HepG2 (cell line): ENCODE results near the gene NFRKB. TPM values are rescaled to one million over a fixed set of nuclear protein-coding genes. Genes with fewer than 3 reads are reported as not detected.

Experiments used
- ATAC-seq: fragments of 200-7000 bp; cut with Tn5 transposase; 3 replicates; pipeline ENCODE4 v1.9.1; 2020; ENCODE audit warnings: mild to moderate bottlenecking, moderate library complexity
- BruUV-seq: library from RNA; stranded (reverse); fragments of 400-500 nt; replicated peaks from 2 replicates; lab custom pipeline; 2021; lab: Mats Ljungman, UMichigan
- CTCF ChIA-PET: fragments of 300-600 bp; formaldehyde crosslinking; extraction: SDS; loops from one replicate; lab custom pipeline; 2021; ENCODE audit warnings: low total read pairs, inconsistent platforms, low intra/inter-chr PET ratio; lab: Yijun Ruan, JAX
- POLR2A ChIA-PET: fragments of 350-600 bp; sonication (Branson Sonifier 250); formaldehyde crosslinking; loops from one replicate; lab custom pipeline; 2020; ENCODE audit warnings: antibody characterized with exemption, inconsistent platforms; lab: Yijun Ruan, JAX
- DNase-seq: peaks from one replicate; pipeline ENCODE4 v3.0.0-alpha.2; 2015; ENCODE audit warnings: low spot score
- FAIRE-seq: peaks from 3 replicates; lab custom pipeline; 2011; peaks lifted over from hg19 to GRCh38; lab: Jason Lieb, UNC
- H2AFZ ChIP-seq: one replicate; pipeline ENCODE4 v1.6.1; 2011; ENCODE audit warnings: low read length, inconsistent platforms
- H3K27ac ChIP-seq: fragments of 300-600 bp; 3 replicates; pipeline ENCODE4 v1.8.0; 2011; ENCODE audit warnings: mixed run types, mild to moderate bottlenecking, mixed read lengths, low read length, inconsistent platforms; ENCODE audit not compliant: insufficient read depth; ENCODE audit errors: extremely low read length
- H3K27me3 ChIP-seq, 2 experiments: fragments of 200-600 bp in 1 of 2; 2 replicates in 1 of 2; 3 replicates in 1 of 2; pipeline versions ENCODE4 v1.6.0 to v1.8.0; 2011; ENCODE audit warnings: low read length in 2 of 2, mild to moderate bottlenecking in 2 of 2, moderate library complexity in 2 of 2, inconsistent platforms in 1 of 2; ENCODE audit not compliant: insufficient read depth in 2 of 2, control insufficient read depth in 1 of 2
- H3K36me3 ChIP-seq, 2 experiments: fragments of 200-600 bp in 1 of 2; replicated peaks in 1 of 2; 2 replicates in 1 of 2; 3 replicates in 1 of 2; pipeline versions ENCODE4 v1.5.1 to v1.8.0; 2011; ENCODE audit warnings: low read length in 2 of 2, inconsistent platforms in 1 of 2; ENCODE audit not compliant: insufficient read depth in 2 of 2, control insufficient read depth in 1 of 2
- H3K4me1 ChIP-seq: 2 replicates; pipeline ENCODE4 v1.5.1; 2012; ENCODE audit warnings: low read length, inconsistent platforms; ENCODE audit not compliant: insufficient read depth
- H3K4me2 ChIP-seq: 2 replicates; pipeline ENCODE4 v1.6.0; 2011; ENCODE audit warnings: low read depth, low read length, inconsistent platforms
- H3K4me3 ChIP-seq, 3 experiments: fragments of 200-600 bp in 1 of 3; sonication (generic), shearing (Covaris generic) in 1 of 3; replicated peaks in 1 of 3; 2 replicates each; pipeline ENCODE4 v1.5.1; 2011 to 2016; ENCODE audit warnings: low read length in 3 of 3, inconsistent platforms in 2 of 3, low read depth in 2 of 3, mild to moderate bottlenecking in 2 of 3, control low read depth in 1 of 3, mixed read lengths in 1 of 3; ENCODE audit not compliant: insufficient read depth in 1 of 3
- H3K79me2 ChIP-seq: one replicate; pipeline ENCODE4 v1.6.1; 2011; ENCODE audit warnings: low read length, inconsistent platforms; ENCODE audit not compliant: insufficient read depth
- H3K9ac ChIP-seq: 2 replicates; pipeline ENCODE4 v1.6.0; 2011; ENCODE audit warnings: mild to moderate bottlenecking, low read depth, low read length, inconsistent platforms; ENCODE audit not compliant: insufficient read depth
- H3K9me3 ChIP-seq: 2 replicates; pipeline ENCODE4 v1.5.1; 2012; ENCODE audit warnings: mild to moderate bottlenecking, low read length
- H4K20me1 ChIP-seq: 2 replicates; pipeline ENCODE4 v1.6.0; 2011; ENCODE audit warnings: inconsistent platforms, mild to moderate bottlenecking, low read length, moderate library complexity; ENCODE audit not compliant: insufficient read depth
- ARNT2 ChIP-seq: sonication (generic); formaldehyde crosslinking; IDR thresholded peaks from 2 replicates; pipeline ENCODE4 v1.8.0; 2022; ENCODE audit warnings: mild to moderate bottlenecking, low read depth, missing genetic modification reagents, moderate library complexity
- FOXK1 ChIP-seq: sonication (generic); formaldehyde crosslinking; IDR thresholded peaks from 2 replicates; pipeline ENCODE4 v1.4.0; 2020; ENCODE audit warnings: low read depth, missing genetic modification reagents, borderline replicate concordance
- NFIC ChIP-seq: IDR thresholded peaks from 2 replicates; pipeline ENCODE4 v1.6.1; 2012; ENCODE audit warnings: mild to moderate bottlenecking, low read length, inconsistent platforms
- ZNF292 ChIP-seq: sonication (generic); formaldehyde crosslinking; IDR thresholded peaks from 2 replicates; pipeline ENCODE4 v1.8.1; 2022; ENCODE audit warnings: mild to moderate bottlenecking, low read depth, missing genetic modification reagents, borderline replicate concordance
- ZNF317 ChIP-seq: sonication (generic); formaldehyde crosslinking; IDR thresholded peaks from 2 replicates; pipeline ENCODE4 v1.5.0; 2020; ENCODE audit warnings: mild to moderate bottlenecking, missing genetic modification reagents
- ZNF34 ChIP-seq: sonication (generic); formaldehyde crosslinking; IDR thresholded peaks from 2 replicates; pipeline ENCODE4 v1.4.0; 2020; ENCODE audit warnings: mild to moderate bottlenecking, missing genetic modification reagents, borderline replicate concordance
- ZNF350 ChIP-seq: sonication (generic); formaldehyde crosslinking; IDR thresholded peaks from 2 replicates; pipeline ENCODE4 v1.4.0; 2020; ENCODE audit warnings: mild to moderate bottlenecking, low read depth, missing genetic modification reagents, borderline replicate concordance
- WGBS: methylation state at CpG from one replicate; pipeline ENCODE4 v1.1.6; 2017; ENCODE audit warnings: low lambda C conversion rate; 5-methylcytosine and 5-hydroxymethylcytosine counted together
- in situ Hi-C: cut with HindIII; loops from 2 replicates; pipeline ENCODE4 v1.10.0; 2017; ENCODE audit warnings: low pct_unique_long_range_greater_than_20kb; ENCODE audit not compliant: extremely low pct_ligation_motif_present
- intact Hi-C: fragments of 100-400 bp; cut with micrococcal nuclease; formaldehyde crosslinking; loops from one replicate; pipeline ENCODE4 v1.10.0; 2022; ENCODE audit not compliant: unreplicated experiment
- polyA plus RNA-seq, 8 experiments: library from polyadenylated mRNA; depleted of rRNA in 3 of 8; stranded (reverse) in 7 of 8; unstranded in 1 of 8; fragments of >200 nt; fragmentation: Illumina TruSeq in 4 of 8; extraction: Trizol in 4 of 8; gene quantifications; 2 replicates each; pipeline versions ENCODE4 v1.2.1 to v1.2.3, GENCODE V29; 2011 to 2016; ENCODE audit warnings: low read depth in 4 of 8, missing spikeins in 1 of 8, mixed read lengths in 1 of 8; ENCODE audit not compliant: insufficient read depth in 1 of 8
- total RNA-seq, 5 experiments: library from RNA; depleted of rRNA; stranded (reverse); fragments of >200 nt; fragmentation: Illumina TruSeq; extraction: Trizol; gene quantifications; 2 replicates each; pipeline ENCODE4 v1.2.3, GENCODE V29; 2016; ENCODE audit warnings: low read depth in 1 of 5
- TF ChIP-seq, protein P1 (sequence below): sonication (generic); formaldehyde crosslinking; IDR thresholded peaks from 2 replicates; pipeline ENCODE4 v1.8.1; 2023; ENCODE audit warnings: missing genetic modification reagents, mild to moderate bottlenecking, borderline replicate concordance
- TF ChIP-seq, protein P2 (sequence below): sonication (generic); formaldehyde crosslinking; IDR thresholded peaks from 2 replicates; pipeline ENCODE4 v1.5.0; 2020; ENCODE audit warnings: missing genetic modification reagents, mild to moderate bottlenecking, borderline replicate concordance
- TF ChIP-seq, protein P3 (sequence below): sonication (generic); formaldehyde crosslinking; IDR thresholded peaks from 2 replicates; pipeline ENCODE4 v1.4.0; 2020; ENCODE audit warnings: mild to moderate bottlenecking, missing genetic modification reagents

NFRKB gene
- total and polyA plus RNA-seq, 2 of the 13 experiments (the other 11 are each of a cell fraction or from before 2014, with no cell fraction given) = 22.9 to 23.7 TPM

DNA sequence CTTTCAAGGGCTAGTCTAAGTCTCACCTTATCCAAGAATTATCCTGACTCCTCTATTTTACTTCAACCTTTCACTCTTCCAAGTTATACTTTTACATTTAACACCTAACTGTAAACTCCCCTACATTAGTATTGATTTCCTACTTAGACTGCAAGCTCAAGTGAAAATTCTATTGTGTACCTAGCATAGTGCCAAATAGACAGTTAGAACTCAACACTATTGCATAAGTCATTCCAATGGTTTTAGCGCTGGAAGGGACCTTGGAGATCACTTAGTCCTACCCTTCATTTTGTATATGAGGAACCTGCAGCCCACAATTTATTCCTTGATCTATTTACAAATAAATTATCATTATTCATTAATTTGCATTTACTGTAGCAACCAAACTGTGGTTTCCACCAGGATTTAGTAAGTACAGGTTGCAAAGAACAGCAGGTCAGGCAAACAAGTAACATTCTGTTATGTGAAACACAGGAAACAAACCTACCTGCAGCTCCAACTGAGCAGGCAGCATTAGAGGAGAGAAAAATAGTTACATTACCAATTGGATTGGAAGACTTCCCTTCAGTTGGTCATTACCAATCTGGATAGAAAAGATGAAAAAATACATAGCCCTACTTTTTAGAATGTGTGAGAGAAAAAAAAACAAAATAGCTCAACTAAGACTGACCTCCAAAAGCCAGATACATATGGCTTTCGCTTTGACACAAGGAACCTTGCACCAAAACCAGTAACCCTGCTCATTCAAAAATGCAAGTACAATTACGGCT lies 33.7 kb upstream of the NFRKB start:
- H4K20me1 ChIP-seq = no peaks in the 10 kb centered on the region
- intact Hi-C loops (no loop called here), in situ Hi-C loops (loop anchor here (5.0 kb wide), 1 partner anchor 203 kb away; no protein-coding TSS in a partner anchor)
- ATAC-seq (no peak), FAIRE-seq (no peak), DNase-seq (no peak)
- H2AFZ ChIP-seq = no peak overlapping the region
- no peak for TF ChIP-seq FOXK1 (CRISPR knock-in tag)
- TF ChIP-seq ARNT2 (CRISPR knock-in tag) = no peak
- no peaks in the 10 kb centered on the region for H3K79me2 ChIP-seq
- H3K9me3 ChIP-seq = no peaks in the 10 kb centered on the region
- H3K9ac ChIP-seq = no peak overlapping the region
- H3K4me3 ChIP-seq = no peak overlapping the region
- H3K27me3 ChIP-seq = no peaks in the 10 kb centered on the region
- POLR2A ChIA-PET = interaction anchor here (0.7 to 1.2 kb wide), 2 partner anchors 15 to 74 kb away, joined by 3 read pairs; no protein-coding TSS in a partner anchor
- no peak overlapping the region for H3K27ac ChIP-seq
- 96% methylated on average over 3 of the region's 3 CpGs for WGBS
- H3K4me2 ChIP-seq = no peak overlapping the region
- BruUV-seq = no TSS peak
- peaks cover 2 to 28% of the 10 kb centered on the region in 2 experiments for H3K36me3 ChIP-seq
- CTCF ChIA-PET = no interaction called here
- H3K4me1 ChIP-seq = no peaks in the 10 kb centered on the region

DNA sequence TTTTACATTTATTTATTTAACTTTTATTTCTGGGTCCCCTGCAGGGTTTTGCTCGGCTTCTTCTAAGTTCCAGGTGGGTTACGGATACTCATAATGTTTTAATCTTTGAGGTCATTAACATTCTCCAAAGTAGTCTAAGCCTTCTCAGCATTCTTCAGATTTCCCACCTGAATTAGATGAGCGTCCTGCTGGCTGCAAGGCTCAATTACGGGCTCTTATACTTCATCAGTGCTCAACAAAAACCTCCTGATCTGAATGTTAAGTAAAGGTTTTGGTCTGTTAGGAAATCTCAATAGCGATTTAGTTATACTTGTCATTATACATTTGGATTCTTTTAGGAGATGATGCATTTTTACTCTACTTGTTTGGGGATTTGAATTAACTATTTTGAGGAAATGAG lies 27.3 kb upstream of the NFRKB start:
- in situ Hi-C loops = no loop called here
- no peak for DNase-seq
- TF ChIP-seq ZNF292 (no peak), ZNF34 (CRISPR knock-in tag) (no peak), ZNF317 (CRISPR knock-in tag) (no peak), NFIC (no peak), ZNF350 (CRISPR knock-in tag) (no peak)
- TF ChIP-seq, protein P1, sequence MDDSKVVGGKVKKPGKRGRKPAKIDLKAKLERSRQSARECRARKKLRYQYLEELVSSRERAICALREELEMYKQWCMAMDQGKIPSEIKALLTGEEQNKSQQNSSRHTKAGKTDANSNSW = no peak
- TF ChIP-seq, protein P2, sequence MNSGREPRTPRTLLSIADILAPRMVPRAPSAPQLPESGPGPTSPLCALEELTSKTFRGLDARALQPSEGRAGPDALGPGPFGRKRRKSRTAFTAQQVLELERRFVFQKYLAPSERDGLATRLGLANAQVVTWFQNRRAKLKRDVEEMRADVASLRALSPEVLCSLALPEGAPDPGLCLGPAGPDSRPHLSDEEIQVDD (CRISPR knock-in tag) = no peak
- TF ChIP-seq, protein P3, sequence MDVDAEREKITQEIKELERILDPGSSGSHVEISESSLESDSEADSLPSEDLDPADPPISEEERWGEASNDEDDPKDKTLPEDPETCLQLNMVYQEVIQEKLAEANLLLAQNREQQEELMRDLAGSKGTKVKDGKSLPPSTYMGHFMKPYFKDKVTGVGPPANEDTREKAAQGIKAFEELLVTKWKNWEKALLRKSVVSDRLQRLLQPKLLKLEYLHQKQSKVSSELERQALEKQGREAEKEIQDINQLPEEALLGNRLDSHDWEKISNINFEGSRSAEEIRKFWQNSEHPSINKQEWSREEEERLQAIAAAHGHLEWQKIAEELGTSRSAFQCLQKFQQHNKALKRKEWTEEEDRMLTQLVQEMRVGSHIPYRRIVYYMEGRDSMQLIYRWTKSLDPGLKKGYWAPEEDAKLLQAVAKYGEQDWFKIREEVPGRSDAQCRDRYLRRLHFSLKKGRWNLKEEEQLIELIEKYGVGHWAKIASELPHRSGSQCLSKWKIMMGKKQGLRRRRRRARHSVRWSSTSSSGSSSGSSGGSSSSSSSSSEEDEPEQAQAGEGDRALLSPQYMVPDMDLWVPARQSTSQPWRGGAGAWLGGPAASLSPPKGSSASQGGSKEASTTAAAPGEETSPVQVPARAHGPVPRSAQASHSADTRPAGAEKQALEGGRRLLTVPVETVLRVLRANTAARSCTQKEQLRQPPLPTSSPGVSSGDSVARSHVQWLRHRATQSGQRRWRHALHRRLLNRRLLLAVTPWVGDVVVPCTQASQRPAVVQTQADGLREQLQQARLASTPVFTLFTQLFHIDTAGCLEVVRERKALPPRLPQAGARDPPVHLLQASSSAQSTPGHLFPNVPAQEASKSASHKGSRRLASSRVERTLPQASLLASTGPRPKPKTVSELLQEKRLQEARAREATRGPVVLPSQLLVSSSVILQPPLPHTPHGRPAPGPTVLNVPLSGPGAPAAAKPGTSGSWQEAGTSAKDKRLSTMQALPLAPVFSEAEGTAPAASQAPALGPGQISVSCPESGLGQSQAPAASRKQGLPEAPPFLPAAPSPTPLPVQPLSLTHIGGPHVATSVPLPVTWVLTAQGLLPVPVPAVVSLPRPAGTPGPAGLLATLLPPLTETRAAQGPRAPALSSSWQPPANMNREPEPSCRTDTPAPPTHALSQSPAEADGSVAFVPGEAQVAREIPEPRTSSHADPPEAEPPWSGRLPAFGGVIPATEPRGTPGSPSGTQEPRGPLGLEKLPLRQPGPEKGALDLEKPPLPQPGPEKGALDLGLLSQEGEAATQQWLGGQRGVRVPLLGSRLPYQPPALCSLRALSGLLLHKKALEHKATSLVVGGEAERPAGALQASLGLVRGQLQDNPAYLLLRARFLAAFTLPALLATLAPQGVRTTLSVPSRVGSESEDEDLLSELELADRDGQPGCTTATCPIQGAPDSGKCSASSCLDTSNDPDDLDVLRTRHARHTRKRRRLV = no peak

More for the DNA sequence above, 27.3 kb upstream of the NFRKB start:
- Histone ChIP-seq H4K20me1 (no peaks in the 10 kb centered on the region), H3K9ac (no peak overlapping the region), H3K4me2 (no peak overlapping the region), H3K4me1 (no peaks in the 10 kb centered on the region), H3K4me3 (no peak overlapping the region), H3K27ac (no peak overlapping the region), H3K79me2 (no peaks in the 10 kb centered on the region), H3K9me3 (no peaks in the 10 kb centered on the region), H2AFZ (no peak overlapping the region), H3K27me3 (no peaks in the 10 kb centered on the region), H3K36me3 (peaks cover 2 to 27% of the 10 kb centered on the region in 2 experiments)
- POLR2A ChIA-PET = interaction anchor here (1.0 kb wide), 1 partner anchor 210 kb away, joined by 3 read pairs; no protein-coding TSS in a partner anchor
- 97% methylated on average over 5 of the region's 5 CpGs for WGBS
- ATAC-seq = no peak
- intact Hi-C loops = loop anchor here (1.0 to 5.0 kb wide), 3 partner anchors 80 to 222 kb away; partner anchors contain the start of gene PRDM10
- no peak for FAIRE-seq
- CTCF ChIA-PET = interaction anchor here (0.9 to 4.8 kb wide), 3 partner anchors 138 to 210 kb away, joined by 3 to 33 read pairs (median 6); no protein-coding TSS in a partner anchor
- BruUV-seq = no TSS peak
